OCI-LY3 (cell line): ENCODE measurements around the gene GABPA.

ENCODE experiments used
- H2AFZ ChIP-seq: fragments of 200-600, 300-600 bp; shearing (Covaris generic); 2 replicates; pipeline ENCODE4 v1.6.0; 2014; ENCODE audit warnings: antibody characterized with exemption, low read depth, low read length
- H3K27ac ChIP-seq: fragments of 200-600, 300-600 bp; sonication (generic); 2 replicates; pipeline ENCODE4 v1.5.1; 2014; ENCODE audit warnings: mild to moderate bottlenecking, low read length, moderate library complexity, mixed read lengths
- H3K27me3 ChIP-seq: fragments of 200-600, 300-600 bp; sonication (generic); 2 replicates; pipeline ENCODE4 v1.6.1; 2014; ENCODE audit warnings: low read depth, low read length, mixed read lengths
- H3K36me3 ChIP-seq: fragments of 200-600, 300-600 bp; sonication (generic); replicated peaks from 2 replicates; pipeline ENCODE3; 2014; ENCODE audit warnings: low read depth, low read length, mixed read lengths
- H3K4me1 ChIP-seq: fragments of 300-600, 200-600 bp; sonication (generic); 2 replicates; pipeline ENCODE4 v1.6.1; 2014; ENCODE audit warnings: low read length, mixed read lengths
- H3K4me2 ChIP-seq: fragments of 200-600, 300-600 bp; sonication (generic); 2 replicates; pipeline ENCODE4 v1.6.1; 2014; ENCODE audit warnings: low read length, mixed read lengths
- H3K4me3 ChIP-seq: fragments of 300-600, 200-600 bp; sonication (generic); 2 replicates; pipeline ENCODE4 v1.5.1; 2014; ENCODE audit warnings: antibody characterized with exemption, mild to moderate bottlenecking, low read length, moderate library complexity
- H3K79me2 ChIP-seq: fragments of 300-600, 200-600 bp; shearing (Covaris generic); 2 replicates; pipeline ENCODE4 v1.6.1; 2014; ENCODE audit warnings: mild to moderate bottlenecking, low read length, mixed read lengths
- H3K9ac ChIP-seq: fragments of 300-600, 200-600 bp; shearing (Covaris generic); 2 replicates; pipeline ENCODE4 v1.6.0; 2014; ENCODE audit warnings: mild to moderate bottlenecking, low read length, moderate library complexity
- H3K9me3 ChIP-seq: fragments of 200-600, 300-600 bp; shearing (Covaris generic); 2 replicates; pipeline ENCODE4 v1.6.1; 2014; ENCODE audit warnings: low read length, mixed read lengths; ENCODE audit not compliant: insufficient read depth
- H4K20me1 ChIP-seq: fragments of 200-600, 300-600 bp; sonication (generic); 2 replicates; pipeline ENCODE4 v1.6.1; 2016; ENCODE audit warnings: low read length, mixed read lengths; ENCODE audit not compliant: insufficient read depth
- EZH2phosphoT487 ChIP-seq: fragments of 200-600 bp; shearing (Covaris generic); IDR thresholded peaks from 2 replicates; pipeline ENCODE4 v1.6.1; 2018; ENCODE audit warnings: antibody characterized with exemption, mixed run types, low read depth
- TF ChIP-seq, protein P1 (sequence below): fragments of 200-600, 300-600 bp; sonication (generic); IDR thresholded peaks from 2 replicates; pipeline ENCODE4 v1.5.1; 2014; ENCODE audit warnings: antibody characterized with exemption, low read length, low read depth

GABPA gene

DNA sequence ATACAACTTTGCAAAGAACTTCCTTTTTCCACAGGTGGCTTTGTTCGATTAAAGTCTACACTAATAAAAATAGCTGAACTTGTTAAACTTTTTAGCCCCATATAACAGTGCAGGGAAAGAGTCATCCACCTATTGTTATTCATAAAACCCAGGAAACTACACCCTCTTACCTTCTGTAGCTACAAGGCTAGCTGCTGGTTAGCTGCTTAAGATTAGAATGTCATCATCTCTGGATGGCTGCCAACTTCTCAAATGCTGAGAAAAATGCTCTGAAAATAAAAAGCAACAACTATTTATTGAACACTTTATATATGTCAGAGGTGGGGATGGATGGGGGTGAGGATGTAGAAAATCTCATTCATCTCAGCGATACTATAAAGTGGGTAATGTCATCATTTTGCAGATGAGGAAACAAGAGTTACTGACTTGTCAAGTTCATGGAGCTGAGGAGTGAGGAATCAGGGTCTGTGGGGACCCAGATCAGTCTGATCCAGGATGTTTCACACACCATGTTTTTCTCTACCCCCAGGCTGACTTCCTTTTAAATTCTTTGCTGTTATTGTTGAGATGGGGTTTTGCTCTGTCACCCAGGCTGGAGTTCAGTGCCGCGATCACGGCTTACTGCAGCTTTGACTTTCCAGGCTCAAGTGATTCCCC is 17.2 kb upstream of the GABPA start:
- Histone ChIP-seq H3K9ac (no peak overlapping the region), H3K4me1 (no peaks in the 10 kb centered on the region), H3K4me3 (no peak overlapping the region), H3K9me3 (no peaks in the 10 kb centered on the region), H3K36me3 (peaks cover 5% of the 10 kb centered on the region), H3K27ac (no peak overlapping the region), H4K20me1 (no peaks in the 10 kb centered on the region), H2AFZ (no peak overlapping the region), H3K4me2 (no peak overlapping the region), H3K27me3 (no peaks in the 10 kb centered on the region), H3K79me2 (no peaks in the 10 kb centered on the region)
- TF ChIP-seq, protein P1, sequence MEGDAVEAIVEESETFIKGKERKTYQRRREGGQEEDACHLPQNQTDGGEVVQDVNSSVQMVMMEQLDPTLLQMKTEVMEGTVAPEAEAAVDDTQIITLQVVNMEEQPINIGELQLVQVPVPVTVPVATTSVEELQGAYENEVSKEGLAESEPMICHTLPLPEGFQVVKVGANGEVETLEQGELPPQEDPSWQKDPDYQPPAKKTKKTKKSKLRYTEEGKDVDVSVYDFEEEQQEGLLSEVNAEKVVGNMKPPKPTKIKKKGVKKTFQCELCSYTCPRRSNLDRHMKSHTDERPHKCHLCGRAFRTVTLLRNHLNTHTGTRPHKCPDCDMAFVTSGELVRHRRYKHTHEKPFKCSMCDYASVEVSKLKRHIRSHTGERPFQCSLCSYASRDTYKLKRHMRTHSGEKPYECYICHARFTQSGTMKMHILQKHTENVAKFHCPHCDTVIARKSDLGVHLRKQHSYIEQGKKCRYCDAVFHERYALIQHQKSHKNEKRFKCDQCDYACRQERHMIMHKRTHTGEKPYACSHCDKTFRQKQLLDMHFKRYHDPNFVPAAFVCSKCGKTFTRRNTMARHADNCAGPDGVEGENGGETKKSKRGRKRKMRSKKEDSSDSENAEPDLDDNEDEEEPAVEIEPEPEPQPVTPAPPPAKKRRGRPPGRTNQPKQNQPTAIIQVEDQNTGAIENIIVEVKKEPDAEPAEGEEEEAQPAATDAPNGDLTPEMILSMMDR, result no peak
- no peak for TF ChIP-seq EZH2phosphoT487

DNA sequence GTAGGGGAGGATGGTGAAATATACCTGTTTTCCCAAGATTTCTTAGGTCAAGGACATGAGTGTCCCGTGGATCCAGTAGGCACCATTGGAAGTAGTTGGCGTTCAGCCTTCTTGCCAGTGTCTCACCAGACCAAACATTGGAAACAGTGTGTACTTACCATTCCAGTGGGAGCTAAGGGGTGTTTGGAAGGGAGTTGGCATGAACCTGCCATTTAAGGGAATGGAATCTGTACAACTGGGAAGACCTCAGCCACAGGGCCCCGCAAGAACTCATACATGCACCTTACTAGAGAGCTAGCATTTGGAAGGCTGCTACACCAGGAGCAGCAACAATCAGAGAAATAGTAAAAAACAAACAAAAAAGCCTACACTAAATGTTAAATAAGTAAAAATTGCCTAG is 12.8 kb upstream of the GABPA start:
- H3K27me3 ChIP-seq, result no peaks in the 10 kb centered on the region
- H3K4me2 ChIP-seq, result no peak overlapping the region
- H4K20me1 ChIP-seq, result no peaks in the 10 kb centered on the region
- no peak overlapping the region for H2AFZ ChIP-seq
- H3K9ac ChIP-seq, result no peak overlapping the region
- H3K27ac ChIP-seq, result no peak overlapping the region
- H3K79me2 ChIP-seq, result no peaks in the 10 kb centered on the region
- TF ChIP-seq, protein P1, result no peak
- no peak for TF ChIP-seq EZH2phosphoT487
- H3K4me3 ChIP-seq, result no peak overlapping the region
- peaks cover 28% of the 10 kb centered on the region for H3K36me3 ChIP-seq
- H3K9me3 ChIP-seq, result no peaks in the 10 kb centered on the region
- no peaks in the 10 kb centered on the region for H3K4me1 ChIP-seq

GRCh38 chr21:25722631-25723030 is 12.1 kb upstream of the GABPA start:
- peaks cover 31% of the 10 kb centered on the region for H3K36me3 ChIP-seq
- H2AFZ ChIP-seq, result no peak overlapping the region
- no peaks in the 10 kb centered on the region for H3K27me3 ChIP-seq
- TF ChIP-seq, protein P1, result no peak
- TF ChIP-seq EZH2phosphoT487, result no peak
- no peaks in the 10 kb centered on the region for H4K20me1 ChIP-seq
- no peak overlapping the region for H3K27ac ChIP-seq
- no peaks in the 10 kb centered on the region for H3K79me2 ChIP-seq
- H3K4me3 ChIP-seq, result no peak overlapping the region
- H3K4me1 ChIP-seq, result no peaks in the 10 kb centered on the region
- no peak overlapping the region for H3K9ac ChIP-seq
- H3K9me3 ChIP-seq, result no peaks in the 10 kb centered on the region
- H3K4me2 ChIP-seq, result no peak overlapping the region

- H3K36me3 ChIP-seq, result peaks cover 26% of the 10 kb centered on the region
- TF ChIP-seq, protein P1, result no peak
- TF ChIP-seq EZH2phosphoT487, result no peak
- peaks cover 15% of the 10 kb centered on the region for H3K4me1 ChIP-seq
- no peaks in the 10 kb centered on the region for H3K9me3 ChIP-seq
- no peak overlapping the region for H3K9ac ChIP-seq
- H3K79me2 ChIP-seq, result peaks cover 63% of the 10 kb centered on the region
- no peak overlapping the region for H3K27ac ChIP-seq
- H4K20me1 ChIP-seq, result 0 out of 2 replicates have a peak, but pooled peaks cover 4% of the 10 kb centered on the region
- no peak overlapping the region for H3K4me2 ChIP-seq
- H3K27me3 ChIP-seq, result no peaks in the 10 kb centered on the region
- no peak overlapping the region for H3K4me3 ChIP-seq
- no peak overlapping the region for H2AFZ ChIP-seq
Measured at GRCh38 chr21:25732091-25732760, 2.5 kb upstream of the GABPA start.
